ENCODE measurements around the gene SH3TC2.

The SH3TC2 gene

DNA sequence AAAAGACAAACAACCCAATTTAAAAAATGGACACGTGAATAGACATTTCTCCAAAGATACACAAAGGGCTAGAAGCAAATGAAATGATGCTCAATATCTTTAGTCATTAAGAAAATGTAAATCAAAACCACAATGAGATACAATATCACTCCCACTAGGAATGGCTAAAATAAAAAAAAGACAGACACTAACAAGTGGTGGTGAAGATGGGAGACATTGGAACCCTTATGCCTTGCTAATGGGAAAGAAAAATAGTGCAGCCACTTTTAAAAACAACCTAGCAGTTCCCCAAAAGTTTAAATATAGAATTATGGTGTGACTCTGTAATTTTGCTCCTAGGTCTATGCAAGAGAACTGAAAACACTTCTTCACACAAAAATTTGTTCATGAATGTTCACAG, 40.7 kb downstream of the SH3TC2 start:
- no peaks in the 10 kb centered on the region for H3K36me3 ChIP-seq (ENCODE audit: control insufficient read depth in 5 of 5, insufficient read depth in 5 of 5, low read length in 5 of 5)
- no peak overlapping the region for H3K27ac ChIP-seq (ENCODE audit: low read depth, low read length)
- no peaks in the 10 kb centered on the region for H3K27me3 ChIP-seq (ENCODE audit: control insufficient read depth in 5 of 5, insufficient read depth in 4 of 5, low read length in 5 of 5)
- H3K9ac ChIP-seq (ENCODE audit: low read length in 5 of 5) = no peak overlapping the region
- H3K9me3 ChIP-seq (ENCODE audit: control insufficient read depth in 5 of 5, low read length in 5 of 5) = peaks cover 0 to 3% (median 0%) of the 10 kb centered on the region in 5 donors
- H3K4me1 ChIP-seq (ENCODE audit: control insufficient read depth in 5 of 5, insufficient read depth in 5 of 5, low read length in 5 of 5) = peaks cover 0 to 17% (median 12%) of the 10 kb centered on the region in 5 donors
- no peak overlapping the region for H3K4me3 ChIP-seq (ENCODE audit: low read depth in 1 of 5, low read length in 5 of 5)

- peaks cover 0 to 3% (median 0%) of the 10 kb centered on the region in 5 donors for H3K9me3 ChIP-seq (ENCODE audit: control insufficient read depth in 5 of 5, low read length in 5 of 5)
- no peaks in the 10 kb centered on the region for H3K36me3 ChIP-seq (ENCODE audit: control insufficient read depth in 5 of 5, insufficient read depth in 5 of 5, low read length in 5 of 5)
- H3K27ac ChIP-seq (ENCODE audit: low read depth, low read length) = no peak overlapping the region
- H3K27me3 ChIP-seq (ENCODE audit: control insufficient read depth in 5 of 5, insufficient read depth in 4 of 5, low read length in 5 of 5) = no peaks in the 10 kb centered on the region
- H3K9ac ChIP-seq (ENCODE audit: low read length in 5 of 5) = peak overlapping the region in 1 of 5 donors; percentile 48
- no peak overlapping the region for H3K4me3 ChIP-seq (ENCODE audit: low read depth in 1 of 5, low read length in 5 of 5)
- peaks cover 0 to 23% (median 15%) of the 10 kb centered on the region in 5 donors for H3K4me1 ChIP-seq (ENCODE audit: control insufficient read depth in 5 of 5, insufficient read depth in 5 of 5, low read length in 5 of 5)
These were observed 43.2 kb downstream of the SH3TC2 start for GRCh38 chr5:149019679-149020078.

DNA sequence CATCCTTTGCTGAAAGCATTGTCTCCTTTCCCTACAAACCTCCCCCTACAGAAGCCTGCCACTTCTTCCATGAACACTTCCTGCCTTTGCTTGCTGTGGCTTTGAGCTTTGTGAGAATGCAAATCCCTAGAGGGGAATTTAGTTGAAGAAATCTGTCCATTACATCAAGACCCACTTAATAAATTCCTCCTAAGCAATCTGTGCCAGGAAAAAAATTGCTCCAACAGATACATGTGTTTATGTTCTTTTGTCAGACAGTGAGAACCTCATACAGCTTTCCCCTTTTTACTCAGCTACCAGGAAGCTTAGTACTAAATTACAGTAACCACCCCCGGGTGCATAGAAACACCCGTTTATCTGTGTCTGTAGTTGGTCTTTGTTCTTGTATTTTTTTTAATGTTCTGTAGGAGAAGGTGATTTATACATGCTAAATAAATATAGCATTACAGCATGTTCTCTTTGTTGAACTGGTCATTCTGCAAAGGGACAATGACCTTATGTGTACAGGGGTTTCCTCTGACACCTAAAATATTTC, 43.9 kb downstream of the SH3TC2 start:
- no peak overlapping the region for H3K27ac ChIP-seq (ENCODE audit: low read depth, low read length)
- H3K36me3 ChIP-seq (ENCODE audit: control insufficient read depth in 5 of 5, insufficient read depth in 5 of 5, low read length in 5 of 5) = no peaks in the 10 kb centered on the region
- no peak overlapping the region for H3K9ac ChIP-seq (ENCODE audit: low read length in 5 of 5)
- peaks cover 0 to 3% (median 0%) of the 10 kb centered on the region in 5 donors for H3K9me3 ChIP-seq (ENCODE audit: control insufficient read depth in 5 of 5, low read length in 5 of 5)
- H3K27me3 ChIP-seq (ENCODE audit: control insufficient read depth in 5 of 5, insufficient read depth in 4 of 5, low read length in 5 of 5) = no peaks in the 10 kb centered on the region
- no peak overlapping the region for H3K4me3 ChIP-seq (ENCODE audit: low read depth in 1 of 5, low read length in 5 of 5)
- H3K4me1 ChIP-seq (ENCODE audit: control insufficient read depth in 5 of 5, insufficient read depth in 5 of 5, low read length in 5 of 5) = peaks cover 0 to 23% (median 15%) of the 10 kb centered on the region in 5 donors

GRCh38 chr5:149017636-149018035, 45.2 kb downstream of the SH3TC2 start:
- Histone ChIP-seq H3K27ac (ENCODE audit: low read depth, low read length) (no peak overlapping the region), H3K9ac (ENCODE audit: low read length in 5 of 5) (no peak overlapping the region), H3K27me3 (ENCODE audit: control insufficient read depth in 5 of 5, insufficient read depth in 4 of 5, low read length in 5 of 5) (no peaks in the 10 kb centered on the region), H3K4me1 (ENCODE audit: control insufficient read depth in 5 of 5, insufficient read depth in 5 of 5, low read length in 5 of 5) (peaks cover 0 to 23% (median 15%) of the 10 kb centered on the region in 5 donors), H3K9me3 (ENCODE audit: control insufficient read depth in 5 of 5, low read length in 5 of 5) (peaks cover 0 to 3% (median 0%) of the 10 kb centered on the region in 5 donors), H3K36me3 (ENCODE audit: control insufficient read depth in 5 of 5, insufficient read depth in 5 of 5, low read length in 5 of 5) (no peaks in the 10 kb centered on the region), H3K4me3 (ENCODE audit: low read depth in 1 of 5, low read length in 5 of 5) (no peak overlapping the region)

- Histone ChIP-seq H3K4me3 (ENCODE audit: low read depth in 1 of 5, low read length in 5 of 5) (no peak overlapping the region), H3K27ac (ENCODE audit: low read depth, low read length) (no peak overlapping the region), H3K4me1 (ENCODE audit: control insufficient read depth in 5 of 5, insufficient read depth in 5 of 5, low read length in 5 of 5) (peaks cover 0 to 23% (median 15%) of the 10 kb centered on the region in 5 donors), H3K36me3 (ENCODE audit: control insufficient read depth in 5 of 5, insufficient read depth in 5 of 5, low read length in 5 of 5) (no peaks in the 10 kb centered on the region), H3K9me3 (ENCODE audit: control insufficient read depth in 5 of 5, low read length in 5 of 5) (no peaks in the 10 kb centered on the region), H3K9ac (ENCODE audit: low read length in 5 of 5) (no peak overlapping the region), H3K27me3 (ENCODE audit: control insufficient read depth in 5 of 5, insufficient read depth in 4 of 5, low read length in 5 of 5) (no peaks in the 10 kb centered on the region)
These were observed 47.3 kb downstream of the SH3TC2 start for GRCh38 chr5:149015561-149015960.

GRCh38 chr5:149015126-149015525, 47.7 kb downstream of the SH3TC2 start:
- Histone ChIP-seq H3K4me1 (ENCODE audit: control insufficient read depth in 5 of 5, insufficient read depth in 5 of 5, low read length in 5 of 5) (peaks cover 0 to 23% (median 15%) of the 10 kb centered on the region in 5 donors), H3K9ac (ENCODE audit: low read length in 5 of 5) (no peak overlapping the region), H3K27me3 (ENCODE audit: control insufficient read depth in 5 of 5, insufficient read depth in 4 of 5, low read length in 5 of 5) (no peaks in the 10 kb centered on the region), H3K4me3 (ENCODE audit: low read depth in 1 of 5, low read length in 5 of 5) (no peak overlapping the region), H3K27ac (ENCODE audit: low read depth, low read length) (no peak overlapping the region), H3K36me3 (ENCODE audit: control insufficient read depth in 5 of 5, insufficient read depth in 5 of 5, low read length in 5 of 5) (no peaks in the 10 kb centered on the region), H3K9me3 (ENCODE audit: control insufficient read depth in 5 of 5, low read length in 5 of 5) (no peaks in the 10 kb centered on the region)

DNA sequence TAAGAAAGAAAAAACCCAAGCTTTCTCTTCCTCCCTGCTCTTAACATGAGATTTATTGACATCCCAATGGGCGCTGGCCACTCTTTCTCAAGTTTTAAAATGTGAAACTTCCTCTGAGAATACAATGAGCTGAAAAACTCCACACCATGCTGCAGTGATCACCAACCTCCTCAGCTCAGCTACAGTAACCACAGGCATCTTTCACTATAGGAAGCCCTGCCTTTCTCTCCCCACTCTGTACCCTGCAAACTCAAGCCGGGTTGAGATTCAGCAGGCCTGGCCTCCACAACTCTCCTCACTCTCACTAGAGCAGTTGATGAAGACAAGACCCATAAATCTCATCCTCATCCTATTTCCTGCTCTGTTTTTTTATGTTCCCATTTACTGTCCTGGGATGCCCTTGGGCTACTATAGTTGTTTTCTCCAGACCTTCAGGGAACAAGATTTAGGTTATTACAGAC, 48.3 kb downstream of the SH3TC2 start:
- H3K9ac ChIP-seq (ENCODE audit: low read length in 5 of 5) = no peak overlapping the region
- no peaks in the 10 kb centered on the region for H3K36me3 ChIP-seq (ENCODE audit: control insufficient read depth in 5 of 5, insufficient read depth in 5 of 5, low read length in 5 of 5)

DNA sequence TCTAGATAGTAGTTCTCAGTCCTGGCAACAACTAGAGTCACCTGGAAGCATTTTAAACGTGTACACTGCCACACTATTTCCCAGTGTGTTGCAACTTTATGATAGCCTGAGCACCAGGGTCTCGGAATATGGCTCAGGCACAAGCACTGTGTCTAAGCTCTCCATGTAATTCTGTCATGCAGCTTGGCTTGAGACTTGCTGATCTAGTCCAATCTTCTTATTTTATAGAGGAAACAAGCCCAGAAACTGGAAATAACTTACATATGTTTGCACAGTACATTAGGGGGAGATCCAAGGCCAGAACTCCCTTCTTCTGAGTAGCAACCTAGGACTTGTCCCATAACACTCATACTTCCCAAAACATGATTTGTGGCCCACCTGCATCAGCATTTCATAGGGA, 49.1 kb downstream of the SH3TC2 start:
- H3K9me3 ChIP-seq (ENCODE audit: control insufficient read depth in 5 of 5, low read length in 5 of 5) = no peaks in the 10 kb centered on the region
- H3K27me3 ChIP-seq (ENCODE audit: control insufficient read depth in 5 of 5, insufficient read depth in 4 of 5, low read length in 5 of 5) = no peaks in the 10 kb centered on the region
- peaks cover 0 to 15% (median 7%) of the 10 kb centered on the region in 5 donors for H3K4me1 ChIP-seq (ENCODE audit: control insufficient read depth in 5 of 5, insufficient read depth in 5 of 5, low read length in 5 of 5)

More for the DNA sequence above, 48.3 kb downstream of the SH3TC2 start:
- H3K9me3 ChIP-seq (ENCODE audit: control insufficient read depth in 5 of 5, low read length in 5 of 5) = no peaks in the 10 kb centered on the region
- H3K4me1 ChIP-seq (ENCODE audit: control insufficient read depth in 5 of 5, insufficient read depth in 5 of 5, low read length in 5 of 5) = peaks cover 0 to 21% (median 12%) of the 10 kb centered on the region in 5 donors
- no peak overlapping the region for H3K4me3 ChIP-seq (ENCODE audit: low read depth in 1 of 5, low read length in 5 of 5)
- no peaks in the 10 kb centered on the region for H3K27me3 ChIP-seq (ENCODE audit: control insufficient read depth in 5 of 5, insufficient read depth in 4 of 5, low read length in 5 of 5)
- no peak overlapping the region for H3K27ac ChIP-seq (ENCODE audit: low read depth, low read length)

GRCh38 chr5:149012350-149012749, 50.5 kb downstream of the SH3TC2 start:
- Histone ChIP-seq H3K36me3 (ENCODE audit: control insufficient read depth in 5 of 5, insufficient read depth in 5 of 5, low read length in 5 of 5) (no peaks in the 10 kb centered on the region), H3K9me3 (ENCODE audit: control insufficient read depth in 5 of 5, low read length in 5 of 5) (no peaks in the 10 kb centered on the region), H3K27ac (ENCODE audit: low read depth, low read length) (no peak overlapping the region), H3K4me3 (ENCODE audit: low read depth in 1 of 5, low read length in 5 of 5) (no peak overlapping the region), H3K4me1 (ENCODE audit: control insufficient read depth in 5 of 5, insufficient read depth in 5 of 5, low read length in 5 of 5) (peaks cover 0 to 10% (median 0%) of the 10 kb centered on the region in 5 donors), H3K27me3 (ENCODE audit: control insufficient read depth in 5 of 5, insufficient read depth in 4 of 5, low read length in 5 of 5) (no peaks in the 10 kb centered on the region), H3K9ac (ENCODE audit: low read length in 5 of 5) (no peak overlapping the region)

More for the DNA sequence above, 49.1 kb downstream of the SH3TC2 start:
- Histone ChIP-seq H3K9ac (ENCODE audit: low read length in 5 of 5) (no peak overlapping the region), H3K27ac (ENCODE audit: low read depth, low read length) (no peak overlapping the region), H3K36me3 (ENCODE audit: control insufficient read depth in 5 of 5, insufficient read depth in 5 of 5, low read length in 5 of 5) (no peaks in the 10 kb centered on the region), H3K4me3 (ENCODE audit: low read depth in 1 of 5, low read length in 5 of 5) (no peak overlapping the region)

DNA sequence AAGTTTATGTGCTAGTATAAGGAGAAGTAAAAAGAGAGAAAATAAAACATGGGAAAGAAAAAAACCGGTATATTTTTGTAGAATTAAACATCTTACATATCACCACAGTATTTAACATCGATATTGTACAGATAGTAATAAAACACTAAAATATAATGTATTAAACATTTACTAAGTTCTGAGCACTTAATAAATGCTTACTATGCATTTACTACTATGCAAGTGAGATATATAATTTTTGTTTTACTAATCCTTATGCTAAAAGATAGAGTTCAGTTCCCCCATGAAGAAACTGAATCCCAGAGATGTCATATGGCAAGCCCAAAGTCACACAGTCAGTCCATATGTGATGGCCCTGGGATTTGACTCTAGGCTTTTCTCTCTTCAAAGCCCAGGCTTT, 51.1 kb downstream of the SH3TC2 start:
- H3K4me3 ChIP-seq (ENCODE audit: low read depth in 1 of 5, low read length in 5 of 5) = no peak overlapping the region
- H3K9ac ChIP-seq (ENCODE audit: low read length in 5 of 5) = no peak overlapping the region
- no peaks in the 10 kb centered on the region for H3K27me3 ChIP-seq (ENCODE audit: control insufficient read depth in 5 of 5, insufficient read depth in 4 of 5, low read length in 5 of 5)
- H3K9me3 ChIP-seq (ENCODE audit: control insufficient read depth in 5 of 5, low read length in 5 of 5) = no peaks in the 10 kb centered on the region
- H3K27ac ChIP-seq (ENCODE audit: low read depth, low read length) = no peak overlapping the region
- H3K4me1 ChIP-seq (ENCODE audit: control insufficient read depth in 5 of 5, insufficient read depth in 5 of 5, low read length in 5 of 5) = peaks cover 0 to 10% (median 0%) of the 10 kb centered on the region in 5 donors
- peaks cover 0 to under 1% (median 0%) of the 10 kb centered on the region in 5 donors for H3K36me3 ChIP-seq (ENCODE audit: control insufficient read depth in 5 of 5, insufficient read depth in 5 of 5, low read length in 5 of 5)
